ENCODE results near the gene MAP3K5. TPM values are rescaled to one million over a fixed set of nuclear protein-coding genes. Genes with fewer than 3 reads are reported as not detected.

MAP3K5 gene
- total RNA-seq, 2 experiments from 2014 or later: 9.4 to 9.7 TPM

DNA sequence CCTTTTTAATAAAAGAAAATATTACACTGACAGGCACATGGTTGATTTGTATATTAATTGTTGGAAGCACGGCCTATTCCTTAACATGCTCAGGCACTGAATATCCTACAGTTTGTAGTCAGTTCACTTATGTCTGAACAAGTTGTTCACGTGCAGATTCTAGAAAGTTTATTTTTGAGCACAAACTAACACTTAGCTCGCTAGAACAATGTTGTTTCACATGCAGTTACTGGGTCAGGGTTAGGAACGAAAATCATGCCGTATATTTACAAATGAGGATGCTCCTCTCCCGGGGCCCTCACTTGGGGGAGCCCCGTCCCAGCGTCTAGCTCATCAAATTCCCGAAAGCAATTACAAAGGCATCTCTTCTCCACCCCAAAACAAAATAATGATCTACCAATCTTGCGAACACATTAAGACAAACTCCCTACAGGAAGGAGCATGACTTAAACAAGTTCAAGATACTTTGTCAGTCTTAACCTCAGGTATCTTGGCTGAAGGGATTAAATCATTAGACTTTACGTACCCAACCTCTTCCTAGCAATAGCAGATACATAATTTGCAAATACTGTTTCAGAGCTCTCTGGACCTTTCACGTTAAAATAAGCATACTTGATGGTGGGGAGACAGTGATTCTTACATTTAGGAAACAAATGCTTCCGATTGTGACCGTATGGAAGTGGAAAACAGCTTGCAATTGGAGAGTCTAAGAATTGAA, 243.5 kb downstream of the MAP3K5 start:
- DNase-seq: no peak
- Mint-ChIP-seq H3K36me3 (ENCODE audit: low read depth) (no peaks in the 10 kb centered on the region), H3K9me3 (no peaks in the 10 kb centered on the region), H3K4me1 (ENCODE audit: low read depth) (peaks cover 4% of the 10 kb centered on the region), H3K27ac (no peak overlapping the region), H3K4me3 (peak overlapping the region; percentile 54), H3K27me3 (ENCODE audit: low read depth) (peaks cover 53% of the 10 kb centered on the region)
- CTCF ChIA-PET: interaction anchor here (1.1 to 1.7 kb wide), 3 partner anchors 17 to 125 kb away, joined by 3 to 7 read pairs (median 3); no protein-coding TSS in a partner anchor
- intact Hi-C loops (cut with micrococcal nuclease): loop anchor here (1.0 to 10.0 kb wide), 3 partner anchors 22 to 1044 kb away; no protein-coding TSS in a partner anchor

DNA sequence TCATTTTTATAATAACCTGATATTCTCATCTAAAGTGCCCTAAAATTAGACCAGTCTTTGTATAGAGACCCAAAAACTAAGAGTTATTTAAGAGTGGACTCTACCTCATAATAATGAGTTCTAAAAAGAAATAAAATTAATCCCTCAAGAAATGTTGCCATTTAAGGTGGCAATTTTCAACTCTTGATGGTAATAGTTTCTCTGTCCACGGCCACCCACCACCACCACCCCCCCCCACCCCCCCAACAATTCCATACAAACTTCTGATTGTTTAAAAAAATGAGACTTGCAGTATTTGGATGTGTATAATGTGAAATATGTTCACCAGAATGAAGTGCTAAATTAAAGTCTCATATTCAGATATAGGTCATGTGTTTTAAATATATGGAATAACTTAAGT, 244.4 kb downstream of the MAP3K5 start:
- no peak for DNase-seq
- H3K9me3 Mint-ChIP-seq: no peaks in the 10 kb centered on the region
- CTCF ChIA-PET: interaction anchor here (0.7 to 1.2 kb wide), 6 partner anchors 15 to 262 kb away, joined by 3 to 5 read pairs (median 3); no protein-coding TSS in a partner anchor
- H3K27me3 Mint-ChIP-seq (ENCODE audit: low read depth): peaks cover 58% of the 10 kb centered on the region
- no peaks in the 10 kb centered on the region for H3K36me3 Mint-ChIP-seq (ENCODE audit: low read depth)
- peaks cover 4% of the 10 kb centered on the region for H3K4me1 Mint-ChIP-seq (ENCODE audit: low read depth)
- intact Hi-C loops (cut with micrococcal nuclease): loop anchor here (10.0 kb wide), 2 partner anchors 303 to 1043 kb away; no protein-coding TSS in a partner anchor
- H3K4me3 Mint-ChIP-seq: no peak overlapping the region
- H3K27ac Mint-ChIP-seq: no peak overlapping the region

DNA sequence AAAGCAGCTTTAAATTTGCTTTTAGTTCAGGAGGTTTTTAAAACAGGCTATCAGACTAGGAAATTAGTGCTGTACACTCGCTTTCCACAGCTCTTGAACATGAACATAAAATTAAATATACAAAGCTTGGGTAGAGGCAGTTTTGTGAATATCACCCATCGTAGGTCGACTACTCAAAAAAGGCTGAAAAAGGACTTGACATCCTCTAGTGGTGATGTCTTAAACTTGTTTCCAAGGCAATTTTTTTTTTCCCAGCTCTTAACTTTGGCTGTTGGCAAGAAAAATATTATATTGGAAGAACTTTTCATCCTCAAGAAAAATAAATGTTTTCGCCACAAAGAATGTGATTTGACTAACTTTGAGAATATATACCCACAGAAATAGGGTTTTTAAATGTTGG, 244.9 kb downstream of the MAP3K5 start:
- H3K36me3 Mint-ChIP-seq (ENCODE audit: low read depth): no peaks in the 10 kb centered on the region
- no peak overlapping the region for H3K27ac Mint-ChIP-seq
- CTCF ChIA-PET: interaction anchor here (0.6 to 1.2 kb wide), 10 partner anchors 9 to 262 kb away, joined by 3 to 5 read pairs (median 3); no protein-coding TSS in a partner anchor
- H3K4me3 Mint-ChIP-seq: no peak overlapping the region
- peaks cover 55% of the 10 kb centered on the region for H3K27me3 Mint-ChIP-seq (ENCODE audit: low read depth)
- no peak for DNase-seq
- peaks cover 4% of the 10 kb centered on the region for H3K4me1 Mint-ChIP-seq (ENCODE audit: low read depth)
- intact Hi-C loops (cut with micrococcal nuclease): loop anchor here (10.0 kb wide), 2 partner anchors 303 to 1043 kb away; no protein-coding TSS in a partner anchor
- no peaks in the 10 kb centered on the region for H3K9me3 Mint-ChIP-seq

DNA sequence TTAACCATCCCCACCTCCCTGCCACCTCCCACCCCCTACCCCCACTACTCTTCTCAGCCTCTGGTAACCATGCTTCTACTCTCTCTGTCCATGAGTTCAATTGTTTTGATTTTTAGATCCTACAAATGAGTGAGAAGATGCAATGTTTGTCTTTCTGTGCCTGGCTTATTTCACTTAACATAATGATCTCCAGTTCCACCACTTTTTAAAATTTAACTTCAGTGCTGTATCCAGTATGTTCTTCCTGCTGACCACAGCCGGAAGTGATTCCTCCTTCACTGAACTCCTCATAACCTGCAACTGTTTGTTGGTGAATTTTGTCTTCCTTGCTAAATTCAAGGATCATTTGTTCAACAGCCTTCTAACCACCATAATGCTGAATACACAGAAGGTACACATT, 245.9 kb downstream of the MAP3K5 start:
- Mint-ChIP-seq H3K4me3 (no peak overlapping the region), H3K4me1 (ENCODE audit: low read depth) (peaks cover 4% of the 10 kb centered on the region), H3K36me3 (ENCODE audit: low read depth) (no peaks in the 10 kb centered on the region), H3K27ac (no peak overlapping the region), H3K9me3 (no peaks in the 10 kb centered on the region), H3K27me3 (ENCODE audit: low read depth) (peaks cover 49% of the 10 kb centered on the region)
- DNase-seq: no peak
- CTCF ChIA-PET: interaction anchor here (1.1 to 1.2 kb wide), 3 partner anchors 10 to 182 kb away, joined by 3 to 5 read pairs (median 3); no protein-coding TSS in a partner anchor
- intact Hi-C loops (cut with micrococcal nuclease): loop anchor here (10.0 kb wide), 2 partner anchors 302 to 1042 kb away; no protein-coding TSS in a partner anchor

DNA sequence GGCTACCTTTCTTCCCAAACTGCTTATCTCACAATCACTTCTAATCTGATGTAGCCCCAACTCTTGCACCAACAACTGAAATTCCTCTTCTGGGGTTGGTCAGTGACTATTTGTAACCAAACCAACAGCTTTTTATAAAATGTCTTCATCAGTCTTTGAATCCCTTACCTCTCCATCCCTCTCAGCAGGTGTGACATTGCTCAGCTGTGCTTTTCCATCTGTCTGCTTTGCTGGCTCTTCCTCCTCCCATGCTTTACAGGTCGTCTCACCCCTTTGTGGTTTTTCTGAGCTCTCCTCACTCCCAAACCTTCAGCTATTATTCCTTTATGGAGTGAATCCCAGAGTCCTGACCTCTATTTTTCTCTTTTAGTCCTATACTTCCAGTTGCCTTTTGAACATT, 248.0 kb downstream of the MAP3K5 start:
- H3K36me3 Mint-ChIP-seq (ENCODE audit: low read depth): no peaks in the 10 kb centered on the region
- intact Hi-C loops (cut with micrococcal nuclease): loop anchor here (10.0 kb wide), 2 partner anchors 300 to 1040 kb away; no protein-coding TSS in a partner anchor
- no peak for DNase-seq
- no peaks in the 10 kb centered on the region for H3K9me3 Mint-ChIP-seq
- no peak overlapping the region for H3K4me3 Mint-ChIP-seq
- H3K27me3 Mint-ChIP-seq (ENCODE audit: low read depth): peaks cover 47% of the 10 kb centered on the region
- peaks cover 3% of the 10 kb centered on the region for H3K4me1 Mint-ChIP-seq (ENCODE audit: low read depth)
- no peak overlapping the region for H3K27ac Mint-ChIP-seq
- CTCF ChIA-PET: interaction anchor here (0.7 kb wide), 1 partner anchor 156 kb away, joined by 3 read pairs; no protein-coding TSS in a partner anchor

DNA sequence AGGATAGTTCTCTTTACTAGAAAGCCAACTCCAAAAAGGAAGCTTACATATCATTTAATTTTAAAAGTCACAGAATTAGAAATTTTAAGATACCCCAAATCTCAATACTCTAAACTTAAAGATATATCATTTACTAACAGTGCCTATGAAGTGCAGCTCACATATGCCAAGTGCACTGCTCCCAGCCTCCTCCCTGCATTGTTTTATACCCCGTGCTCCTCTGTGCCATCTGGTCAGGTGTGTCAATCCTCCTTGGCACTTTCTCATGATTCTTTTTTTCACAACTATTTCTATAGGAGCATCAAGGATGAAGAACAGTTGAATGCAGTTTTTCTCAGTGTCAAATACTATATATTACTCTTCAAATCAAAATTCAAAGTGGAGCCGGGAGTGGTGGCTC, 250.9 kb downstream of the MAP3K5 start:
- intact Hi-C loops (cut with micrococcal nuclease): loop anchor here (10.0 kb wide), 2 partner anchors 297 to 1037 kb away; no protein-coding TSS in a partner anchor
- Mint-ChIP-seq H3K36me3 (ENCODE audit: low read depth) (no peaks in the 10 kb centered on the region), H3K27ac (no peak overlapping the region), H3K4me3 (no peak overlapping the region), H3K4me1 (ENCODE audit: low read depth) (no peaks in the 10 kb centered on the region), H3K9me3 (no peaks in the 10 kb centered on the region), H3K27me3 (ENCODE audit: low read depth) (peaks cover 29% of the 10 kb centered on the region)
- CTCF ChIA-PET: interaction anchor here (1.9 kb wide), 1 partner anchor 16 kb away, joined by 4 read pairs; no protein-coding TSS in a partner anchor
- no peak for DNase-seq

DNA sequence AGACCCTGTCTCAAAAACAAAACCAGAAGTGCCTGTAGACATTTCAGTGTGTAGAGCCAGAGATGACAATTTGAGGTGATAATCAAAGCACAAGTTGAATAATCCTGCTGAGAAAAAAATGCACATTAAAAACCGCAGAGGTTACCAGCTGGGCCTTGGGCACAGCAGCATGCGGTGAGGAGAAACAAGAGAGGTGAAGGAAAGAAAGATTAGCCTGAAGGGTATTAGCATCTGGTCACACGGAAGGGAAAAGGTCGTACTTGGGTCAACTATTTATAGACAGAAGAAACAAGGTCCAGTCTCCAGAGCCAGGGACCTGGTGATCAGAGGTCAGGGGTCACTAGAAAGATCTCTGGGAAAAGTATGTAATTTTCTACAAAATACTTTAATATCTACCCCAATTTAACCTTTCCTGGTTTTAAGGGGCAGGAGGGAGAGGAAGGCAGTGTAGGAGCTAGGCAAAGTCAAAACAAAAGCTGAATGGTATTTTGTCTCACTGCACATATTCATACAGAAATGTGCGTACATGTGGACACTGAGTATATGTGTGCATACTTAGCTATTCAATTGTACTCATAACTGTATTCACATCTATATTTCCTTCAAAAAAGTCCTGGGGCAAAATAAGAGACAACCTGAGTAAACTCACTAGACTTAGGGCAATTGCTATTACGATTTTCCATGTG, 252.2 kb downstream of the MAP3K5 start:
- CTCF ChIA-PET: no interaction called here
- Mint-ChIP-seq H3K27ac (no peak overlapping the region), H3K9me3 (no peaks in the 10 kb centered on the region), H3K4me1 (ENCODE audit: low read depth) (no peaks in the 10 kb centered on the region), H3K27me3 (ENCODE audit: low read depth) (peaks cover 19% of the 10 kb centered on the region), H3K4me3 (no peak overlapping the region), H3K36me3 (ENCODE audit: low read depth) (no peaks in the 10 kb centered on the region)
- intact Hi-C loops (cut with micrococcal nuclease): loop anchor here (10.0 kb wide), 2 partner anchors 295 to 1035 kb away; no protein-coding TSS in a partner anchor
- DNase-seq: no peak

DNA sequence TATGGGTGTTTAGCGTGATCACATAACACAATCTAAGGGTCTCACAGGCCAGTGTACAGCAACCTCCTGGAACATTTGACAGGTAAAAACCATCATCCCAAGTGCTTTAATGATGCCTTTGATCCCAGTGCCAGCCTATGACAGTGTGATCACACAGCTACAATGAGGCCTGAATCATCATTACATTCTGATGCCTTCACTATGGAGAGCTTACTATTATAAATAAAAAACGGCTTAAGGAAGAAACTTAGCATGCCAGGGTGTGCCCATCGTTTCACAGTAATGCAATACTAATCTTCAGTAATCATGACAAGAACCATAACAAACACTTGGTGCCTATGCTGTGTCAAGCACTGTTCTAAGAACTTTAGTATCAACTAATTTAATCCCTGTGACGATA, 253.4 kb downstream of the MAP3K5 start:
- Mint-ChIP-seq H3K4me1 (ENCODE audit: low read depth) (no peaks in the 10 kb centered on the region), H3K27me3 (ENCODE audit: low read depth) (peaks cover 8% of the 10 kb centered on the region), H3K36me3 (ENCODE audit: low read depth) (no peaks in the 10 kb centered on the region), H3K9me3 (no peaks in the 10 kb centered on the region), H3K27ac (no peak overlapping the region), H3K4me3 (no peak overlapping the region)
- no peak for DNase-seq
- CTCF ChIA-PET: no interaction called here
- intact Hi-C loops (cut with micrococcal nuclease): no loop called here

DNA sequence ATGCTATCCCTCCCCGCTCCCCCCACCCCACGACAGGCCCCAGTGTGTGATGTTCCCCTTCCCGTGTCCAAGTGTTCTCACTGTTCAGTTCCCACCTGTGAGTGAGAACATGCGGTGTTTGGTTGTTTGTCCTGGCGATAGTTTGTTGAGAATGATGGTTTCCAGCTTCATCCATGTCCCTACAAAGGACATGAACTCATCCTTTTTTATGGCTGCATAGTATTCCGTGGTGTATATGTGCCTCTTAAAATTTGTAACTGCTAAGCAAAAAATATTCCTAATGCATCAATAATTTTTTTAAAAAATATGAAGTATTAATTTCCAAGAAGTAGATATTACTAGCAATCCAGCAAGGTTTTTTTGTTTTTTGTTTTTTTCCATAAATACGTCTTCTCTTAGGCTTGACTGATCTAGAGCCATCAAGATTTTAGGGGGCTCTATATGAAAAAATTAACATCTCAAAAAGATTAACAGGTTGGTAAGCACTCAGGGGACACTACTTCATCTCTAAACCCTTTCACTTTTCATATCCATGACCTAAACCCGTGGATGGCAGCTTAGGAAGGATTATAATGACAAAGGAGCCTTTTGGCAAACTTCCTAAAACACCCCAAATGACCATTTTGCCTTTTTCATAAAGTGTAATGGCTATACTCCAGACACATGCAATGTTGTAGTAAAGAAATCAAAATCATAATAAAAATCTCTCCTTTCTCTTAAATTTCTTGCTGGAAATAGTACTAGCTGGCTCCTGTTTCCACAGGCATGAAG, 256.2 kb downstream of the MAP3K5 start:
- intact Hi-C loops (cut with micrococcal nuclease): no loop called here
- CTCF ChIA-PET: no interaction called here
- no peak overlapping the region for H3K27ac Mint-ChIP-seq
- H3K4me1 Mint-ChIP-seq (ENCODE audit: low read depth): no peaks in the 10 kb centered on the region
- H3K27me3 Mint-ChIP-seq (ENCODE audit: low read depth): peaks cover 3% of the 10 kb centered on the region
- H3K9me3 Mint-ChIP-seq: no peaks in the 10 kb centered on the region
- H3K4me3 Mint-ChIP-seq: no peak overlapping the region
- DNase-seq: no peak
- H3K36me3 Mint-ChIP-seq (ENCODE audit: low read depth): no peaks in the 10 kb centered on the region

DNA sequence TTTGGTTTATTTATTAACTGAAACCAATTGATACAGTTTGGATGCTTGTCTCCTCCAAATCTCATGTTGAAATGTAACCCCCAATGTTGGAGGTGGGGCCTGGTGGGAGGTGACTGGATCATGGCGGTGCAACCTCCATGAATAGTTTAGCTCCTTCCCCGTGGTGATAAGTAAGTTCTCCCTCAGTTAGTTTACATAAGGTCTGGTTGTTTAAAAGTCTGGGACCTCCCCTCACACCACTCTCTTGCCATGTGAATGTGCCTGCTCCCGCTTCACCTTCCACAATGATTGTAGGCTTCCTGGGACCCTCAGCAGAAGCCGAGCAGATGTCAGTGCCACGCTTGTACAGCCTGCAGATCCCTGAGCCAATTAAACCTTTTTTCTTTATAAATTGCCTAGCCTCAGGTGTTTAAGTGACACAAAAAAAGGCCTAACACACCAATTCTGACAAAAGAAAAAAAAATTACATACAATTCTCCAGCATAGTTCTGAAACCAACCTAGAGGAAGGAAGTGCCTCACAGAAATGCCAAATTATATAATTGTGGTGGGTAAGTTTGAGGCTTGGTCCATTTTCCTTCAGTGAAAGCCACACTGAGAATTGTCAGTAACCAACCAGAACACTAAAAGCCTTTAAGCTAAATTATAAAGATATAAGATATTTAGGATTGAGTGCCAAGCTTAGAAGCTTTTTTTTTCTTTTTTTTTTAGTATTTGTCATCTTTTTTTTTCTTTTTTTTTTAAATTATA, 257.1 kb downstream of the MAP3K5 start:
- no peaks in the 10 kb centered on the region for H3K9me3 Mint-ChIP-seq
- H3K27ac Mint-ChIP-seq: no peak overlapping the region
- intact Hi-C loops (cut with micrococcal nuclease): no loop called here
- CTCF ChIA-PET: interaction anchor here (0.7 kb wide), 1 partner anchor 75 kb away, joined by 3 read pairs; no protein-coding TSS in a partner anchor
- no peak for DNase-seq
- no peaks in the 10 kb centered on the region for H3K4me1 Mint-ChIP-seq (ENCODE audit: low read depth)
- H3K4me3 Mint-ChIP-seq: no peak overlapping the region
- H3K27me3 Mint-ChIP-seq (ENCODE audit: low read depth): no peaks in the 10 kb centered on the region
- no peaks in the 10 kb centered on the region for H3K36me3 Mint-ChIP-seq (ENCODE audit: low read depth)

DNA sequence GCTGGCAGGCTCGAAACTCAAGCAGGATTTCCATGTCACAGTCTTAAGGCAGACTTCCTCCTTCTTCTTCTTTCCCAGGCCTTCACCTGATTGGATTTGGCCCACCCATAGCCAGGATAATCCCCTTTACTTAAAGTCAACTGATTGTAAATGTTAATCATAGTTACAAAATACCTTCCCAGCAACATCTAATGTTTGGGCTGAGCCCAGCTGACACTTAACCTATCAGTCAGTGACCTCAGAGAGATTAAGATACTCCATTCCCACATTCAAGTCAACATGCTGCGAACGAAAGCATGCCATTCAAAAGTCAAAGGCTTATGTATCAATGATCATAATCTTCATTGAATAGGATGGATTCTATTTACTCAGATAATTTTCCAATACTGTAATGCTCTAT, 258.0 kb downstream of the MAP3K5 start:
- no peaks in the 10 kb centered on the region for H3K36me3 Mint-ChIP-seq (ENCODE audit: low read depth)
- no peak overlapping the region for H3K4me3 Mint-ChIP-seq
- intact Hi-C loops (cut with micrococcal nuclease): no loop called here
- H3K9me3 Mint-ChIP-seq: no peaks in the 10 kb centered on the region
- no peaks in the 10 kb centered on the region for H3K4me1 Mint-ChIP-seq (ENCODE audit: low read depth)
- no peak overlapping the region for H3K27ac Mint-ChIP-seq
- no peaks in the 10 kb centered on the region for H3K27me3 Mint-ChIP-seq (ENCODE audit: low read depth)
- CTCF ChIA-PET: no interaction called here
- no peak for DNase-seq
